Endothelial cell of umbilical vein (primary cell): ENCODE results near the gene HBQ1. TPM values are rescaled to one million over a fixed set of nuclear protein-coding genes. Genes with fewer than 3 reads are reported as not detected.

Experiments used
- BruUV-seq: library from RNA; stranded (reverse); fragments of 400-500 nt; replicated peaks from 2 replicates; lab custom pipeline; 2021; lab: Mats Ljungman, UMichigan
- CTCF ChIA-PET: fragments of 300-600, 350-600 bp; sonication (Branson Sonifier 250); formaldehyde crosslinking; loops from one replicate; lab custom pipeline; 2021; ENCODE audit warnings: antibody characterized with exemption, inconsistent platforms; lab: Charles Lee
- POLR2A ChIA-PET: fragments of 300-600, 350-600 bp; sonication (Branson Sonifier 250); formaldehyde crosslinking; loops from one replicate; lab custom pipeline; 2021; ENCODE audit warnings: antibody characterized with exemption, inconsistent platforms; lab: Charles Lee
- DNase-seq: peaks from one replicate; pipeline ENCODE4 v3.0.0-alpha.2; 2011; ENCODE audit warnings: low read depth, low spot score
- FAIRE-seq: peaks from 2 replicates; lab custom pipeline; 2011; peaks lifted over from hg19 to GRCh38; lab: Jason Lieb, UNC
- H2AFZ ChIP-seq: 2 replicates; pipeline ENCODE4 v1.6.0; 2012; ENCODE audit warnings: low read depth, low read length, control low read depth, inconsistent platforms
- H3K27ac ChIP-seq: 2 replicates; pipeline ENCODE4 v1.5.1; 2011; ENCODE audit warnings: low read depth, mild to moderate bottlenecking, control low read depth, low read length, moderate library complexity; ENCODE audit not compliant: insufficient read depth
- H3K27me3 ChIP-seq, 2 experiments: 2 replicates each; pipeline versions ENCODE4 v1.6.0 to v1.6.1; 2011; ENCODE audit warnings: low read length in 2 of 2, mixed read lengths in 1 of 2; ENCODE audit not compliant: control insufficient read depth in 2 of 2, insufficient read depth in 2 of 2
- H3K36me3 ChIP-seq, 2 experiments: 2 replicates in 1 of 2; 3 replicates in 1 of 2; pipeline ENCODE4 v1.5.1; 2011; ENCODE audit warnings: low read length in 2 of 2, mild to moderate bottlenecking in 1 of 2, moderate library complexity in 1 of 2; ENCODE audit not compliant: control insufficient read depth in 2 of 2, insufficient read depth in 2 of 2; ENCODE audit errors: extremely low read depth in 1 of 2
- H3K4me1 ChIP-seq: 3 replicates; pipeline ENCODE4 v1.5.1; 2011; ENCODE audit warnings: mild to moderate bottlenecking, low read length; ENCODE audit not compliant: control insufficient read depth, insufficient read depth; ENCODE audit errors: extremely low read depth
- H3K4me2 ChIP-seq: 2 replicates; pipeline ENCODE4 v1.6.1; 2011; ENCODE audit warnings: low read length, control low read depth, mixed read lengths; ENCODE audit not compliant: insufficient read depth
- H3K4me3 ChIP-seq, 3 experiments: fragments of 200-600 bp in 1 of 3; sonication (generic), shearing (Covaris generic) in 1 of 3; replicated peaks in 1 of 3; 2 replicates each; pipeline ENCODE4 v1.5.1; 2011 to 2016; ENCODE audit warnings: control low read depth in 3 of 3, low read length in 3 of 3, mild to moderate bottlenecking in 2 of 3, inconsistent platforms in 1 of 3, low read depth in 1 of 3, moderate library complexity in 1 of 3; ENCODE audit not compliant: insufficient read depth in 1 of 3
- H3K79me2 ChIP-seq: 2 replicates; pipeline ENCODE4 v1.6.0; 2012; ENCODE audit warnings: low read length, inconsistent platforms; ENCODE audit not compliant: control insufficient read depth, insufficient read depth
- H3K9ac ChIP-seq: replicated peaks from 2 replicates; pipeline ENCODE3; 2011; ENCODE audit warnings: low read length, control low read depth; ENCODE audit not compliant: insufficient read depth; ENCODE audit errors: extremely low read depth
- H3K9me1 ChIP-seq: replicated peaks from 3 replicates; pipeline ENCODE4 v1.6.0; 2011; ENCODE audit warnings: mild to moderate bottlenecking, low read length; ENCODE audit not compliant: control insufficient read depth, insufficient read depth; ENCODE audit errors: extremely low read depth
- H3K9me3 ChIP-seq: replicated peaks from 2 replicates; pipeline ENCODE4 v1.5.1; 2012; ENCODE audit warnings: low read length, inconsistent platforms; ENCODE audit not compliant: control insufficient read depth, insufficient read depth
- H4K20me1 ChIP-seq: replicated peaks from 2 replicates; pipeline ENCODE3; 2011; ENCODE audit warnings: mild to moderate bottlenecking, low read length; ENCODE audit not compliant: control insufficient read depth, insufficient read depth; ENCODE audit errors: extremely low read depth
- EZH2 ChIP-seq: IDR thresholded peaks from 2 replicates; pipeline ENCODE4 v1.6.1; 2012; ENCODE audit warnings: borderline replicate concordance, low read depth, mild to moderate bottlenecking, moderate library complexity, low read length, inconsistent platforms; ENCODE audit not compliant: severe bottlenecking
- FOS ChIP-seq: IDR thresholded peaks from 2 replicates; pipeline ENCODE4 v1.6.1; 2011; ENCODE audit warnings: mild to moderate bottlenecking, low read length, moderate library complexity, borderline replicate concordance; ENCODE audit not compliant: insufficient read depth
- GATA2 ChIP-seq: IDR thresholded peaks from 2 replicates; pipeline ENCODE4 v1.7.0; 2011; ENCODE audit warnings: low read depth, mild to moderate bottlenecking, moderate library complexity, mixed read lengths, low read length; ENCODE audit not compliant: insufficient read length, insufficient read depth
- JUN ChIP-seq: IDR thresholded peaks from 2 replicates; pipeline ENCODE4 v1.6.1; 2011; ENCODE audit warnings: borderline replicate concordance, low read depth; ENCODE audit not compliant: insufficient read length, insufficient read depth
- MYC ChIP-seq: IDR thresholded peaks from one replicate; pipeline ENCODE4 v1.6.1; 2011; ENCODE audit warnings: mild to moderate bottlenecking, low read depth, low read length
- POLR2A ChIP-seq: IDR thresholded peaks from 2 replicates; pipeline ENCODE4 v1.6.1; 2012; ENCODE audit warnings: low read depth, mild to moderate bottlenecking, control low read depth, low read length
- POLR2AphosphoS5 ChIP-seq: IDR thresholded peaks from 2 replicates; pipeline ENCODE4 v1.6.1; 2012; ENCODE audit warnings: low read depth, mild to moderate bottlenecking, control low read depth, low read length, moderate library complexity; ENCODE audit not compliant: insufficient read depth
- dilution Hi-C: fragments of 300-500 bp; cut with MboI; formaldehyde crosslinking; loops from one replicate; pipeline ENCODE4 v1.15.0; 2019; ENCODE audit warnings: low sequenced_read_pairs; ENCODE audit not compliant: extremely low pct_ligation_motif_present
- intact Hi-C: fragments of 100-400 bp; cut with micrococcal nuclease; formaldehyde crosslinking; loops from one replicate; pipeline ENCODE4 v1.10.0; 2022
- polyA plus RNA-seq, 4 experiments: library from polyadenylated mRNA; depleted of rRNA in 3 of 4; stranded (reverse) in 3 of 4; unstranded in 1 of 4; fragments of >200 nt; gene quantifications; 2 replicates each; pipeline versions ENCODE4 v1.2.1 to v1.2.3, GENCODE V29; 2011 to 2012; ENCODE audit warnings: missing spikeins in 1 of 4
- total RNA-seq: library from RNA; stranded (reverse); gene quantifications from 2 replicates; pipeline ENCODE4 v1.2.3, GENCODE V29; 2021
- TF ChIP-seq, protein P1 (sequence below): IDR thresholded peaks from 2 replicates; pipeline ENCODE4 v1.6.1; 2011; ENCODE audit not compliant: insufficient read depth, insufficient read length
- TF ChIP-seq, protein P2 (sequence below), 2 donors: IDR thresholded peaks; 1 replicate in 1 of 2; 2 replicates in 1 of 2; pipeline ENCODE4 v1.5.1; 2011; ENCODE audit warnings: low read length in 2 of 2, mild to moderate bottlenecking in 2 of 2, moderate library complexity in 2 of 2, control low read depth in 1 of 2, inconsistent platforms in 1 of 2, low read depth in 1 of 2; ENCODE audit not compliant: insufficient read depth in 1 of 2; ENCODE audit errors: extremely low read depth in 1 of 2

The HBQ1 gene
- total and polyA plus RNA-seq, 2 donors (not counting 3 experiments of a cell fraction or from before 2014, with no cell fraction given), result 0.75 TPM; not detected in 1

DNA sequence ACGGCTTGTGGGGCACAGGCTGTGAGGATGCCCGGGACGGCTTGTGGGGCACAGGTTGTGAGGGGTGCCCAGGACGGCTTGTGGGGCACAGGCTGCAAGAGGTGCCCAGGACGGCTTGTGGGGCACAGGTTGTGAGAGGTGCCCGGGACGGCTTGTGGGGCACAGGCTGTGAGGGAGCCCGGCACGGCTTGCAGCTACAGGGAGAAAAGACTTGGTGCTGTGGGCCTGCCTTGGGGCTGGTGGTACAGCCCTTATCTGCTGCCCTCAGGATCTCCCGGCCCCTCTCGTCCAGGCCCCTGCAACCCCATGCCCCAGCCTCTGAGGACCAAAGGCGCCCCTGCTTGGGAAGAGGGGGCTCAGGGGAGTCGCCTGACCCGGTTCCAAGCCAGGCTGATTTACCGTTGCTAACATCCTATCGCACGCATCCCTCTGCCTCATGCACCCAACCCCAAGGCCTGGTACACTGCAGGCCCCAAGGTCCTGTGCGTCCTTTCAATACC, 19.5 kb upstream of the HBQ1 start:
- ChIA-PET POLR2A (no interaction called here), CTCF (interaction anchor here (1.2 kb wide), 1 partner anchor 54 kb away, joined by 8 read pairs; no protein-coding TSS in a partner anchor)
- Histone ChIP-seq H3K36me3 (no peaks in the 10 kb centered on the region), H3K9me1 (no peaks in the 10 kb centered on the region), H3K79me2 (no peaks in the 10 kb centered on the region), H3K4me3 (no peak overlapping the region), H3K9me3 (no peaks in the 10 kb centered on the region), H4K20me1 (no peaks in the 10 kb centered on the region), H3K4me1 (no peaks in the 10 kb centered on the region), H3K9ac (no peak overlapping the region), H3K4me2 (no peak overlapping the region), H3K27me3 (peaks cover 12 to 16% of the 10 kb centered on the region in 2 experiments), H2AFZ (no peak overlapping the region), H3K27ac (no peak overlapping the region)
- no peak for DNase-seq
- dilution Hi-C loops (no loop called here), intact Hi-C loops (no loop called here)
- no peak for FAIRE-seq
- BruUV-seq, result no TSS peak
- TF ChIP-seq EZH2 (no peak), POLR2AphosphoS5 (no peak), MYC (no peak), FOS (no peak), GATA2 (no peak), POLR2A (no peak), JUN (no peak)
- TF ChIP-seq, protein P1, sequence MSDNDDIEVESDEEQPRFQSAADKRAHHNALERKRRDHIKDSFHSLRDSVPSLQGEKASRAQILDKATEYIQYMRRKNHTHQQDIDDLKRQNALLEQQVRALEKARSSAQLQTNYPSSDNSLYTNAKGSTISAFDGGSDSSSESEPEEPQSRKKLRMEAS, result no peak
- TF ChIP-seq, protein P2, sequence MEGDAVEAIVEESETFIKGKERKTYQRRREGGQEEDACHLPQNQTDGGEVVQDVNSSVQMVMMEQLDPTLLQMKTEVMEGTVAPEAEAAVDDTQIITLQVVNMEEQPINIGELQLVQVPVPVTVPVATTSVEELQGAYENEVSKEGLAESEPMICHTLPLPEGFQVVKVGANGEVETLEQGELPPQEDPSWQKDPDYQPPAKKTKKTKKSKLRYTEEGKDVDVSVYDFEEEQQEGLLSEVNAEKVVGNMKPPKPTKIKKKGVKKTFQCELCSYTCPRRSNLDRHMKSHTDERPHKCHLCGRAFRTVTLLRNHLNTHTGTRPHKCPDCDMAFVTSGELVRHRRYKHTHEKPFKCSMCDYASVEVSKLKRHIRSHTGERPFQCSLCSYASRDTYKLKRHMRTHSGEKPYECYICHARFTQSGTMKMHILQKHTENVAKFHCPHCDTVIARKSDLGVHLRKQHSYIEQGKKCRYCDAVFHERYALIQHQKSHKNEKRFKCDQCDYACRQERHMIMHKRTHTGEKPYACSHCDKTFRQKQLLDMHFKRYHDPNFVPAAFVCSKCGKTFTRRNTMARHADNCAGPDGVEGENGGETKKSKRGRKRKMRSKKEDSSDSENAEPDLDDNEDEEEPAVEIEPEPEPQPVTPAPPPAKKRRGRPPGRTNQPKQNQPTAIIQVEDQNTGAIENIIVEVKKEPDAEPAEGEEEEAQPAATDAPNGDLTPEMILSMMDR (IDR thresholded peaks at IDR 0.05; ENCODE audit: extremely low read depth in 1 of 2, insufficient read depth in 1 of 2, low read depth in 1 of 2, low read length in 2 of 2), result no peak
